Activated CD4-positive, alpha-beta memory T cell treated with anti-CD3 and anti-CD28 coated beads for 36 hours (primary cell): ENCODE results near the gene ZNG1C. TPM values are rescaled to one million over a fixed set of nuclear protein-coding genes. Genes with fewer than 3 reads are reported as not detected.
"Not testable (repeated sequence)": the region's sequence is repeated elsewhere in the genome, so short reads cannot be mapped to it uniquely, and the experiment has no call there.

Experiments used
- CTCF ChIA-PET: fragments of 350-600 bp; sonication (Branson Sonifier 250); formaldehyde crosslinking; loops from one replicate; lab custom pipeline; 2021; ENCODE audit warnings: antibody characterized with exemption, inconsistent platforms; lab: Charles Lee
- POLR2A ChIA-PET: fragments of 350-600 bp; sonication (Branson Sonifier 250); formaldehyde crosslinking; loops from one replicate; lab custom pipeline; 2021; ENCODE audit warnings: antibody characterized with exemption; lab: Charles Lee
- DNase-seq: peaks from one replicate; pipeline ENCODE4 v3.0.0-alpha.2; 2020
- H3K27ac Mint-ChIP-seq: one replicate; pipeline ENCODE4 v1.8.0; 2021; ENCODE audit warnings: mixed read lengths
- H3K27me3 Mint-ChIP-seq: one replicate; pipeline ENCODE4 v1.8.0; 2021; ENCODE audit warnings: mixed read lengths
- H3K36me3 Mint-ChIP-seq: one replicate; pipeline ENCODE4 v1.8.0; 2021; ENCODE audit warnings: mixed read lengths
- H3K4me1 Mint-ChIP-seq: one replicate; pipeline ENCODE4 v1.8.0; 2021; ENCODE audit warnings: low read depth, mixed read lengths
- H3K4me3 Mint-ChIP-seq: one replicate; pipeline ENCODE4 v1.8.0; 2021; ENCODE audit warnings: mild to moderate bottlenecking, mixed read lengths
- H3K9me3 Mint-ChIP-seq: one replicate; pipeline ENCODE4 v1.8.0; 2021; ENCODE audit warnings: mixed read lengths
- intact Hi-C: fragments of 100-400 bp; cut with micrococcal nuclease; formaldehyde crosslinking; loops from one replicate; pipeline ENCODE4 v1.15.1; 2023
- total RNA-seq, 2 experiments: library from RNA; stranded (reverse); gene quantifications; one replicate each; pipeline ENCODE4 v1.2.3, GENCODE V29; 2021

The ZNG1C gene
- total RNA-seq, result 10 to 100 TPM; 31.6 to 35.1 TPM

DNA sequence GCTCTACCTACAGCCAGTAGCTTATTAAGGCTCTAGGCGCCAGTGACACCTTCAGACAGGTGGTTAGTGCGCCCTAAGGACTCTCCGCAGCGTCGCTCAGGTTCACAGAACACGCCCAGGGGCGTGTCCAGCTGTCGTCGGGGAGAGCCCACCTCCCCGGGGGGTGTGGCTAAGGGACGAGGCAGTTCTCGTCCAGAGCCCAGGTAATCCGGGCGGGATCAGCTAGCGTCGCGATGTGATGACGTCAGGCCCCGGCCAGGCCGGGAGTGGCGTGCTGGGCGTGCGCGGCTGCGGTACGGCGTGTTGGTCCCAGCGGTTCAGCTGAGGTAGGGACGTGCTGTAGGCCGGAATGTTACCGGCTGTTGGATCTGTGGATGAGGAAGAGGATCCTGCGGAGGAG lies at the start of gene ZNG1C:
ZNG1C (plus strand) TSS at position 301 of the 400 bp plus-strand sequence; CDS start at position 350, 49 bp downstream.
- not testable (repeated sequence) for H3K4me3 Mint-ChIP-seq

DNA sequence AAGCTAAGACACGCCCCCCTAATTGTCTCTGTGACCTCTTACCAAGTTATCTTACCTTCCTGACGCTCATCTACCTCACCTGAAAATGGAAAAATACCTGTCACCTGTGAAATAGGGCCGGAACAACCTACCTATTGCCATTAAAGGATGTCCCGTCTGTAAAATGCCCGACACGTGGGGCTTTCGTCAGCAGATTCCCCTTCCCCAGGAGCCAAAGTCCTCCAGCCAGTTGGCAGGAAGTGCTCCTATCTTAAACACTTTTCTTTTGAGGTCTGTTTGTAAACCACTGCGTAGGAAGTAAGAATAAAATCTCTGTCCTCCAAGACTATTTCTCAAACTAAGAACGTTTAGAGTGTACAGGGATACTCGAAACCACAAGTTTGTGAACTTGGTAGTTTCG lies 654 bp downstream of the ZNG1C start:
- DNase-seq, H3K4me1 Mint-ChIP-seq, intact Hi-C loops, POLR2A ChIA-PET, H3K27me3 Mint-ChIP-seq, H3K27ac Mint-ChIP-seq, H3K9me3 Mint-ChIP-seq, CTCF ChIA-PET, H3K4me3 Mint-ChIP-seq, H3K36me3 Mint-ChIP-seq: not testable (repeated sequence)

More for the DNA sequence above, at the start of gene ZNG1C:
- CTCF ChIA-PET, H3K36me3 Mint-ChIP-seq, DNase-seq, H3K4me1 Mint-ChIP-seq, intact Hi-C loops, POLR2A ChIA-PET, H3K27ac Mint-ChIP-seq, H3K27me3 Mint-ChIP-seq, H3K9me3 Mint-ChIP-seq: not testable (repeated sequence)

DNA sequence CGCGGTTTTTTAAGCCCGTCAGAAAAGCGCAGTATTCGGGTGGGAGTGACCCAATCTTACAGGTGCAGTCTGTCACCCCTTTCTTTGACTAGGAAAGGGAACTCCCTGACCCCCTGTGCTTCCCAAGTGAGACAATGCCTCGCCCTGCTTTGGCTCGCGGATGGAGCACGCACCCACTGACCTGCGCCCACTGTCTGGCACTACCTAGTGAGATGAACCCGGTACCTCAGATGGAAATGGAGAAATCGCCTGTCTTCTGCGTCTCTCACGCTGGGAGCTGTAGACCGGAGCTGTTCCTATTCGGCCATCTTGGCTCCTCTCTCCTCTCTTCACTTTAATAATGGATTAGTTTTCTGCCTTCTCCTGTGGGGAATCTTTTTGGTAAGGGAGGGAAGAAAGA lies 39.3 kb downstream of the ZNG1C start:
- intact Hi-C loops, CTCF ChIA-PET, H3K4me1 Mint-ChIP-seq, POLR2A ChIA-PET, H3K9me3 Mint-ChIP-seq, H3K27me3 Mint-ChIP-seq, H3K36me3 Mint-ChIP-seq, H3K27ac Mint-ChIP-seq, DNase-seq, H3K4me3 Mint-ChIP-seq: not testable (repeated sequence)

DNA sequence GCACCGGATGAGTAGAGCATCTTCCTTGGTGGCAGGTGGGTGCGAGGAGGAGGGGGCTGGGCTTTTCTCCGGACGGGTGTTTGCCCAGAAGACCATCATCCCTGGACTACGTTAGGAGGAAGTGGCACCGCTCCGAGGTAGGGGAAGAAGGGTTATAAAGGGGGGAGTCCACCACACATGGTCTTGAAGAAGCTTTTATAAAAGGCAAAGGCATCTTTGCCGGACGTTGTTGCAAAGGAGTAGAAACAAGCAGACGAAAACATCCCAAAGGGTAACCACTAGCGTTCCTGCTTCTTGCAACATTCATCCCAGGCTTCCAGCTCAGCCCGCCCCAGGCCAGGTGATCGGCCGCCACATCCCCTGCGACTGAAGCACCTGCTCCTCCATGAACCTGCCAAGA lies 60.8 kb downstream of the ZNG1C start, which contains the start of gene FOXD4L3:
FOXD4L3 (plus strand) TSS at position 301 of the 400 bp plus-strand sequence; CDS start at position 386, 85 bp downstream.
- H3K27ac Mint-ChIP-seq, DNase-seq, CTCF ChIA-PET, intact Hi-C loops, POLR2A ChIA-PET, H3K4me1 Mint-ChIP-seq, H3K27me3 Mint-ChIP-seq, H3K4me3 Mint-ChIP-seq, H3K9me3 Mint-ChIP-seq, H3K36me3 Mint-ChIP-seq: not testable (repeated sequence)

DNA sequence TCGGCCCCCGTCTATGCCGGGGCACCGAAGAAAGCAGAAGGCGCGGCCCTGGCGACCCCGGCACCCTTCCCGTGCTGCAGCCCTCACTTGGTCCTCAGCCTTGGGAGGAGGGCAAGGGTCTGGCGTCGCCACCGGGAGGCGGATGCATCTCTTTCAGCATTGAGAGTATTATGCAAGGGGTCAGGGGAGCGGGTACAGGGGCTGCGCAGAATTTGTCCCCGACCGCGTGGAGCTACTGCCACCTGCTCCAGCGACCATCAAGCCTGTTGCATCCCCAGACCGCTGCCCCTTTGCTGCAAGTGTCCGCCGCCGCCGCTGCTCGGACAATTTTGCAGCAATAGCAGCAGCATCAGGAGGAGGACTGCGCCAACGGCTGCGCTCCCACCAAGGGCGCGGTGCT lies 62.0 kb downstream of the ZNG1C start:
- H3K27ac Mint-ChIP-seq, DNase-seq, POLR2A ChIA-PET, intact Hi-C loops, H3K36me3 Mint-ChIP-seq, H3K27me3 Mint-ChIP-seq, H3K4me3 Mint-ChIP-seq, CTCF ChIA-PET, H3K9me3 Mint-ChIP-seq, H3K4me1 Mint-ChIP-seq: not testable (repeated sequence)

DNA sequence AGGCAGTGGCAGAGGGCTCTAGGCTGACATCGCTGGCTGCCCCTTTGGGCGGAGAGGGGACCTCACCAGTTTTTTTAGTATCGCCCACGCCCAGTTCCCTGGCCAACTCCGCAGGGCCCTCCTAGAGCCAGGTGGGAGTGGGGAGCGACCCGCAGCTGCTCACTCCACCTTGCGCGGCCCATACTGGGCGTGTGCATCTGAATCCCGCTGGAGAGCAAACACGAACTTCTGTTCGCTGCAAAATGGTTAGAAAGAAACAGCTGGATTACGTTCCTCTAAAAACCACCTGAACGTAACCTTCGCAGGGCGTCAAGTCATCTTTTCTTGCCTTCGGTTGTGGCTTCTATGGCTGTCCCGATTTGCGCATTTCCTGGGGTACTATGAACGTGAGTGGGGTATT lies 62.4 kb downstream of the ZNG1C start:
- POLR2A ChIA-PET, H3K4me1 Mint-ChIP-seq, H3K27me3 Mint-ChIP-seq, intact Hi-C loops, H3K27ac Mint-ChIP-seq, CTCF ChIA-PET, H3K4me3 Mint-ChIP-seq, H3K36me3 Mint-ChIP-seq, H3K9me3 Mint-ChIP-seq, DNase-seq: not testable (repeated sequence)

DNA sequence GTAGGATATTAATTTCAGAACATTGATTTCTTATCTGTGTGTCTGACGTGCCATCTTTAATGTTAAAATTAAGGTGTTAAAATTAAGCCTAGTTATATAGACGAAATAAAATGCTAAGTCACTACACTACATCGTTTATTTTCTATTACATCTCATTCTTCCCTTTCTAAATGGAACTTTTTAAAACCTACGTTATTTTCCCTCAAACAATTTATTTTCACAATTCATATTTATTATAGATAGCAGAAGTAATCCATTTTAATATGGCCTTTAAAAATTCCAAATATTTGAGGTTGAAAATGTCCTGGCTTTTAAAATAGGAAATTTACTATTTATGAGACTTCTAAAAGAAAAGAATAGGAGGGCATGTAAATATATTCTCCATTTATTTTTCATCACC lies 63.0 kb downstream of the ZNG1C start:
- H3K9me3 Mint-ChIP-seq, H3K4me3 Mint-ChIP-seq, intact Hi-C loops, DNase-seq, H3K27me3 Mint-ChIP-seq, H3K4me1 Mint-ChIP-seq, POLR2A ChIA-PET, CTCF ChIA-PET, H3K27ac Mint-ChIP-seq, H3K36me3 Mint-ChIP-seq: not testable (repeated sequence)

DNA sequence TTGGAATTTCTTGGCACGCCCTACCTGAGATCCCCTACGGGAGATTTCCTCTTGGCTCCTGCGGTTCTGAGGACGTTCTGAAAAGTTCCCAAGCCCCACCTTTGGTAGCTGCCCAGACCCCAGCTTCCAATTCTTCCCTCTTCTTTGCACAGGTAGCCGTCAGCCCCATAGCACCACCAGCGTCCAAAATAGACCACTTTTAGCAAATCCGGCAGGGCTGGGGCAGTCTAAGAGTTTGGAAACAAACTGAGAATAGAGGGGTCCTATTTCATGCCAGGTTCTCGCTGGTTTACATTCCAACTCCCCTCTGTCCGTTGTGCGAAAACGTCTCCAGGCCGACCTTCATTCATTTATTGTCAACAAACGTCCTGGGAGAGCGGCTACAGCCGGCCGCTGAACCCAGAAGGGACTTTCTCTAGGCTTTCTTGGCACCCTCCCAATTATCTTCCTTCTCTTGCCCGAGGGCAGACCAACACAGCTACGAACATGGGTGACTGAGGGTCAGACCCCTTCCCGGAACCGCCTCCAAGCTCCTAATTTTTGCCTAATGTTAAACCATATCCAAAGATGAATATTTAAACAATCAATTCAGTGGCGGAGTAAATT lies 64.0 kb downstream of the ZNG1C start:
- H3K36me3 Mint-ChIP-seq, DNase-seq, H3K9me3 Mint-ChIP-seq, H3K27me3 Mint-ChIP-seq, intact Hi-C loops, H3K4me1 Mint-ChIP-seq, H3K27ac Mint-ChIP-seq, H3K4me3 Mint-ChIP-seq, POLR2A ChIA-PET, CTCF ChIA-PET: not testable (repeated sequence)

DNA sequence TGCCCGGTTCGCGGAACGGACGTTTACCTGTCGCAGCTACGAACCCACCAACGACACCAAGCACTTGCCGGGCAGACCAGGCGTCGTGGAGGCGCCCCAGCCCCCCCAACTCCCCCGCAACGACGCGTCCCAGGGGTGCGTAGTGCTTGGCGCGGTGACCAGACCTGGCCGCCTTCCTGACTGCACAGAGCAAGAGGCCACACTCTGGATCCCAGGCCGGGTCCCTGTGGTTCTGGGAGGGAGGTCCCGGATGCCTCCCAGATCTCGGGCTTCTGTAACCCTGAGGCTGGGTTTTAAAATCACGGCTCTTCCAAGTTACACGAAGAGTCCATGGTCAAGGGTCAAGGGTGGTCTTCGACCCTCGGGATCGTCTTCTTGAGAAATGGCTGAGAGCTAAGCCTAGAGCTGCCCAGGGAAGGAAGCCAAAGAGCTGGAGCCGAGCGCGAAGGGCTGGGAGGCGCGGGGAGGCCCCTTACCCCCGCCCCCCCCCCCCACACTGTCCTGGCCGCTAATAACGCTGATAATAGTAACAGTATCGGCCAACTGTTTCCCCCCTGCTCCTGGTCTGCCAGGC lies 64.7 kb downstream of the ZNG1C start:
- H3K27me3 Mint-ChIP-seq, intact Hi-C loops, POLR2A ChIA-PET, H3K4me3 Mint-ChIP-seq, CTCF ChIA-PET, H3K9me3 Mint-ChIP-seq, DNase-seq, H3K27ac Mint-ChIP-seq, H3K36me3 Mint-ChIP-seq, H3K4me1 Mint-ChIP-seq: not testable (repeated sequence)

DNA sequence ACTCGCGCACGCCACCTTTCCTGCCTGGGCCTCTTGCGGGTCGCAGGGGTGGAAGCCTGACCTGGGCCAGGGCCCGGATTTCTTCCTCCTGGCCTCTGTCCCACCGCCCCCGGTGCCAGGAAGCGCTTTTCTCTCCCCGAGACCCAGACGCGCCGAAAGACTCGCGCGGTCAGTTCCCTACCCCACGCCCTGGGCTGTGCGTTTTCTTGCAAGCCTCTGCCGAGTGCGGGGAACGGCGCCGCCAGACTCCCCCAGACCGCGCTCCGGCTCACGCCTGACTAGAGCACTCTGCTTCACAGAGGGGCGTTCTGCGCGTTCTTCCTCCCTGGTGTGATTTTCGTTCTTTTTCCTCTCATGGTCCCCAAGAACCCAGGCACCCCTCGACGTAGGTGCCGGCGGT lies 65.3 kb downstream of the ZNG1C start:
- CTCF ChIA-PET, DNase-seq, intact Hi-C loops, POLR2A ChIA-PET, H3K4me3 Mint-ChIP-seq, H3K9me3 Mint-ChIP-seq, H3K27ac Mint-ChIP-seq, H3K36me3 Mint-ChIP-seq, H3K4me1 Mint-ChIP-seq, H3K27me3 Mint-ChIP-seq: not testable (repeated sequence)

DNA sequence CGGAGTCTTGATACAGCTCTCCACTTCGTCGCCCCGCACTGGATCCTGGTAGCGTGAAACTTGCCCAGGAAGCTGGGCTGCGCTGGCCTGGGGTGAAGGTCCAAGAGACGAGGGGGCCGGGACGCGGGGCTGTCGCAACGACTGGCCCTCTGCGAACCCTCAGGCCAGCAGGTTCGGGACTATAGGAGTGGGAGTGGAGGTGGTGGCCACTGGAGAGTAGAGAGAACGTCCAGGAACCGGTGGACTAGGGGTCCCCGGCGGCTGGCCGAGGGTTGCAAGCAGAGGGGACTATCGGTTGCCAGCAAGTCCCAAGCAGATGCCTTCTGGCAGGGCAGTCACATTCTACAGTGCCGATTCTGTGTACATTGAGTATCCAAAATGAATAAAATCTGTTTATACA lies 65.9 kb downstream of the ZNG1C start:
- H3K36me3 Mint-ChIP-seq, intact Hi-C loops, CTCF ChIA-PET, DNase-seq, H3K27me3 Mint-ChIP-seq, H3K4me1 Mint-ChIP-seq, H3K9me3 Mint-ChIP-seq, POLR2A ChIA-PET, H3K27ac Mint-ChIP-seq, H3K4me3 Mint-ChIP-seq: not testable (repeated sequence)

DNA sequence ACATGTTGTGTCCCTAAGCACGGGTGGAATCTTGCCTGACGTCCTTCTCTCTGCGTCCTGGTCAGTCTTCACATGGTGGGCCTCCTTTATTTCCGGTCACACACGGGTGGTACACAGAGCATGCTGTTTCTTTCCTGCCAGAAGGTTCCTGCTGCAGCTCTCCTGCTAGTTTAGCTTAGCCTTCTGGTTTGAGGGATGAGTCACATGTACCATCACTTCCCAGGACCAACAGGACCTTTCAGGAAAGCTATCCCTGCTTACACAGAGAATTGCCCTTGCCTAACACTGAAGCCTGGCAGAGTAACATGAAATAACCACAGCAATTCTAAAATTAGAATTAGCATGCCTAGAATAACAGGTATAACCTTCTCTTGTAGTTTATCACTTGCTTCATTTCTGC lies 69.4 kb downstream of the ZNG1C start:
- DNase-seq, H3K36me3 Mint-ChIP-seq, H3K4me3 Mint-ChIP-seq, POLR2A ChIA-PET, H3K4me1 Mint-ChIP-seq, CTCF ChIA-PET, H3K9me3 Mint-ChIP-seq, intact Hi-C loops, H3K27ac Mint-ChIP-seq, H3K27me3 Mint-ChIP-seq: not testable (repeated sequence)

DNA sequence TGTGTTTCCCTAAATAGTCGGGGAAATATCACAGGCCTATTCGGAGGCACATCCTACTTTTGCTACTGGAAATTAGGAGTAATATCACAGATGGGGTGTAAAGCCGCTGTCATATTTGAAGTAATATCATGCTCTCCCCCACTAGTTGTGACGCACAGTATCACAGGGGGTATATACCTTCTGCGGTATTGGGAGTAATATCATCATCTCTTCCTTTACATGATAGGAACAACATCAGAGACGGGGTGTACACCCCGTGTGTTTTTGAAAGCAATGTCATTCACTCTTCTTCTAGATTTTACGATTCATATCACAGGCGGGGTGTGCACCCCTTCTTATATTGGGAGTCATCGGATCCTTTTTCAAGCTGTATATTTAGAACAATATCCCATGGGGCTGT lies 76.4 kb downstream of the ZNG1C start:
- intact Hi-C loops, DNase-seq, H3K4me1 Mint-ChIP-seq, POLR2A ChIA-PET, H3K36me3 Mint-ChIP-seq, H3K27ac Mint-ChIP-seq, H3K4me3 Mint-ChIP-seq, H3K27me3 Mint-ChIP-seq, CTCF ChIA-PET, H3K9me3 Mint-ChIP-seq: not testable (repeated sequence)
